K562 (cell line): Measurements from ENCODE around the gene LYAR. TPM values are rescaled to one million over a fixed set of nuclear protein-coding genes. Genes with fewer than 3 reads are reported as not detected.

ENCODE experiments used
- CUX1 ChIP-seq: fragments of 200-800 bp; sonication (Bioruptor generic); IDR thresholded peaks from 2 replicates; pipeline ENCODE4 v1.6.1; 2016; ENCODE audit warnings: missing genetic modification characterization, missing compliant biosample characterization
- EHMT2 ChIP-seq: fragments of 450-650 bp; IDR thresholded peaks from 2 replicates; pipeline ENCODE4 v1.6.1; 2018; ENCODE audit warnings: antibody characterized with exemption
- ERF ChIP-seq: fragments of 450-650 bp; formaldehyde crosslinking; IDR thresholded peaks from 2 replicates; pipeline ENCODE4 v1.4.0; 2020; ENCODE audit warnings: mild to moderate bottlenecking, mixed read lengths
- ESRRB ChIP-seq: fragments of 250-450 bp; sonication (Bioruptor Pico); IDR thresholded peaks from 2 replicates; pipeline ENCODE4 v1.5.0; 2020; ENCODE audit warnings: mild to moderate bottlenecking, moderate library complexity, borderline replicate concordance
- GABPB1 ChIP-seq: sonication (generic); formaldehyde crosslinking; IDR thresholded peaks from 2 replicates; pipeline ENCODE4 v1.8.0; 2022; ENCODE audit warnings: mild to moderate bottlenecking, missing genetic modification reagents
- HNRNPL ChIP-seq: fragments of 200-400 bp; formaldehyde crosslinking; IDR thresholded peaks from 2 replicates; pipeline ENCODE4 v1.6.1; 2017; ENCODE audit warnings: low read depth, mild to moderate bottlenecking, low read length
- JUNB ChIP-seq: fragments of 450-650 bp; formaldehyde crosslinking; conservative IDR thresholded peaks from 2 replicates; pipeline ENCODE4 v1.4.0; 2020; ENCODE audit warnings: mild to moderate bottlenecking
- NFE2 ChIP-seq: IDR thresholded peaks from 2 replicates; pipeline ENCODE4 v1.6.1; 2014; ENCODE audit warnings: antibody characterized with exemption, low read depth
- NR4A1 ChIP-seq, 2 experiments: fragments of 250-450 bp in 1 of 2; fragments of 450-650 bp in 1 of 2; sonication (Bioruptor Pico) in 1 of 2; IDR thresholded peaks; 2 replicates each; pipeline versions ENCODE4 v1.4.0 to v1.6.1; 2016 to 2020; ENCODE audit warnings: mild to moderate bottlenecking in 2 of 2, missing compliant biosample characterization in 1 of 2, missing genetic modification characterization in 1 of 2, moderate library complexity in 1 of 2
- POLR2AphosphoS5 ChIP-seq: IDR thresholded peaks from 2 replicates; pipeline ENCODE4 v1.6.1; 2011; ENCODE audit warnings: mild to moderate bottlenecking, low read depth, low read length, moderate library complexity; ENCODE audit not compliant: control insufficient read depth, insufficient read depth
- PURB ChIP-seq: sonication (generic); formaldehyde crosslinking; IDR thresholded peaks from 2 replicates; pipeline ENCODE4 v1.9.0; 2021; ENCODE audit warnings: low read depth, mild to moderate bottlenecking, missing genetic modification reagents
- TAF7 ChIP-seq: fragments of 450-650 bp; IDR thresholded peaks from 2 replicates; pipeline ENCODE4 v1.6.1; 2016; ENCODE audit warnings: missing genetic modification characterization, missing compliant biosample characterization
- TAL1 ChIP-seq: fragments of 450-650 bp; IDR thresholded peaks from 2 replicates; pipeline ENCODE4 v1.6.1; 2016; ENCODE audit warnings: mild to moderate bottlenecking
- XRCC5 ChIP-seq: fragments of 200-400 bp; formaldehyde crosslinking; IDR thresholded peaks from 2 replicates; pipeline ENCODE4 v1.6.1; 2017; ENCODE audit warnings: low read depth, mild to moderate bottlenecking, low read length
- ZEB2 ChIP-seq: fragments of 450-650 bp; IDR thresholded peaks from 2 replicates; pipeline ENCODE4 v1.6.1; 2016
- ZNF23 ChIP-seq: fragments of 250-450 bp; sonication (Bioruptor Pico); IDR thresholded peaks from 2 replicates; pipeline ENCODE4 v1.4.0; 2020; ENCODE audit warnings: mild to moderate bottlenecking
- ZNF507 ChIP-seq: conservative IDR thresholded peaks from 2 replicates; pipeline ENCODE4 v1.6.1; 2017; ENCODE audit warnings: missing genetic modification characterization, missing compliant biosample characterization
- ZNF584 ChIP-seq: fragments of 200-800 bp; sonication (Bioruptor generic); IDR thresholded peaks from 2 replicates; pipeline ENCODE4 v1.6.1; 2016; ENCODE audit warnings: low read depth, mild to moderate bottlenecking, missing genetic modification characterization, missing compliant biosample characterization
- polyA plus RNA-seq, 8 experiments: library from polyadenylated mRNA; depleted of rRNA in 4 of 8; stranded (reverse) in 5 of 8; unstranded in 3 of 8; fragments of >200 nt; fragmentation: Nextera tagmentation in 2 of 8; fragmentation: Illumina TruSeq in 1 of 8; extraction: Ambion mirVana in 2 of 8; extraction: Trizol in 1 of 8; gene quantifications; 2 replicates each; pipeline versions ENCODE4 v1.2.1 to v1.2.3, GENCODE V29; 2011 to 2014; ENCODE audit warnings: inconsistent platforms in 1 of 8, missing spikeins in 1 of 8
- total RNA-seq, 7 experiments: library from RNA; depleted of rRNA in 6 of 7; stranded (reverse); fragments of >200 nt in 6 of 7; fragmentation: Illumina TruSeq in 2 of 7; extraction: Trizol in 2 of 7; gene quantifications; 2 replicates each; pipeline versions ENCODE4 v1.2.1 to v1.2.3, GENCODE V29; 2011 to 2021; ENCODE audit warnings: low replicate concordance in 1 of 7
- TF ChIP-seq, protein P1 (sequence below): fragments of 250-450 bp; sonication (Bioruptor Pico); IDR thresholded peaks from 2 replicates; pipeline ENCODE4 v1.5.0; 2020; ENCODE audit warnings: mild to moderate bottlenecking
- TF ChIP-seq, protein P2 (sequence below), 2 experiments: fragments of 200-800 bp in 1 of 2; sonication (Bioruptor generic) in 1 of 2; sonication (generic) in 1 of 2; formaldehyde crosslinking in 1 of 2; IDR thresholded peaks in 1 of 2; conservative IDR thresholded peaks in 1 of 2; 2 replicates each; pipeline versions ENCODE4 v1.5.0 to v1.6.1; 2016 to 2020; ENCODE audit warnings: missing compliant biosample characterization in 1 of 2, missing genetic modification characterization in 1 of 2, missing genetic modification reagents in 1 of 2

LYAR gene
- total and polyA plus RNA-seq, 9 of the 15 experiments (the other 6 are each of a cell fraction or from before 2014, with no cell fraction given) = 28.3 to 172 (median 127) TPM

- TF ChIP-seq CUX1 (CRISPR knock-in tag) (no peak), TAF7 (tag) (no peak), ERF (no peak), POLR2AphosphoS5 (peak; percentile 64; the same call in 1 of the 2 replicates), ZEB2 (no peak), ESRRB (CRISPR knock-in tag) (no peak), PURB (CRISPR knock-in tag) (no peak), HNRNPL (no peak), NFE2 (no peak), GABPB1 (0 out of 2 replicates have a peak, but pooled peaks have one; percentile 53), ZNF507 (tag) (no peak), XRCC5 (no peak), ZNF584 (CRISPR knock-in tag) (0 out of 2 replicates have a peak, but pooled peaks have one; percentile 23), JUNB (CRISPR knock-in tag) (no peak), TAL1 (peak; percentile 81), ZNF23 (CRISPR knock-in tag) (no peak), EHMT2 (no peak), NR4A1 (CRISPR knock-in tag; IDR thresholded peaks at IDR 0.05) (no peak), NR4A1 (tag; IDR thresholded peaks at IDR 0.05) (peak; percentile 96)
- TF ChIP-seq, protein P1, sequence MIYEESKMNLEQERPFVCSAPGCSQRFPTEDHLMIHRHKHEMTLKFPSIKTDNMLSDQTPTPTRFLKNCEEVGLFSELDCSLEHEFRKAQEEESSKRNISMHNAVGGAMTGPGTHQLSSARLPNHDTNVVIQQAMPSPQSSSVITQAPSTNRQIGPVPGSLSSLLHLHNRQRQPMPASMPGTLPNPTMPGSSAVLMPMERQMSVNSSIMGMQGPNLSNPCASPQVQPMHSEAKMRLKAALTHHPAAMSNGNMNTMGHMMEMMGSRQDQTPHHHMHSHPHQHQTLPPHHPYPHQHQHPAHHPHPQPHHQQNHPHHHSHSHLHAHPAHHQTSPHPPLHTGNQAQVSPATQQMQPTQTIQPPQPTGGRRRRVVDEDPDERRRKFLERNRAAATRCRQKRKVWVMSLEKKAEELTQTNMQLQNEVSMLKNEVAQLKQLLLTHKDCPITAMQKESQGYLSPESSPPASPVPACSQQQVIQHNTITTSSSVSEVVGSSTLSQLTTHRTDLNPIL = no peak
- TF ChIP-seq, protein P2, sequence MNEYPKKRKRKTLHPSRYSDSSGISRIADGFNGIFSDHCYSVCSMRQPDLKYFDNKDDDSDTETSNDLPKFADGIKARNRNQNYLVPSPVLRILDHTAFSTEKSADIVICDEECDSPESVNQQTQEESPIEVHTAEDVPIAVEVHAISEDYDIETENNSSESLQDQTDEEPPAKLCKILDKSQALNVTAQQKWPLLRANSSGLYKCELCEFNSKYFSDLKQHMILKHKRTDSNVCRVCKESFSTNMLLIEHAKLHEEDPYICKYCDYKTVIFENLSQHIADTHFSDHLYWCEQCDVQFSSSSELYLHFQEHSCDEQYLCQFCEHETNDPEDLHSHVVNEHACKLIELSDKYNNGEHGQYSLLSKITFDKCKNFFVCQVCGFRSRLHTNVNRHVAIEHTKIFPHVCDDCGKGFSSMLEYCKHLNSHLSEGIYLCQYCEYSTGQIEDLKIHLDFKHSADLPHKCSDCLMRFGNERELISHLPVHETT (CRISPR knock-in tag; conservative IDR thresholded peaks at IDR 0.05 in 1 of 2, IDR thresholded peaks at IDR 0.05 in 1 of 2) = peak in 1 of 2 experiments; percentile 31; a peak in 1 of 4 replicates
Observed at GRCh38 chr4:4323705-4324534, 34.0 kb upstream of the LYAR start (continued).
